Measurements from ENCODE around the gene OPALIN.

The OPALIN gene

DNA sequence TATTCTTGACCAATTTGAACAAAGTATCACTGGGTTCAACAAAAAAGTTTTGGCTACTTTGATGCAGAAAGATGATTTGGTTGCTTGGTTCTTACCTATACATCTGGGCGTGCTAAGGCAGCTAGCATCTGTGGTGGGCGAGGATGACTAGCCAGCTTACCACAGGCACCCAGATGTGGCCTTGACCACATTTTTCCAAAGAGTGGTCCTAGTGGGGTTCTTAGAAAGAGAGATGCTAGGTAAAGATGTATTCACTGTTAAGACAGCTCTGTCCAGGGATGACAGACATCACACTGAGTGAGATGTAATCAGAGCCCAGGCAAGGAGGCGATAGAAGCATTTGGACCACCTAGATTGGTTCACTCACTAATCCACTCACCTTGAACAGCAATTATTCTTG, 53.8 kb downstream of the OPALIN start:
- DNase-seq: no peak

DNA sequence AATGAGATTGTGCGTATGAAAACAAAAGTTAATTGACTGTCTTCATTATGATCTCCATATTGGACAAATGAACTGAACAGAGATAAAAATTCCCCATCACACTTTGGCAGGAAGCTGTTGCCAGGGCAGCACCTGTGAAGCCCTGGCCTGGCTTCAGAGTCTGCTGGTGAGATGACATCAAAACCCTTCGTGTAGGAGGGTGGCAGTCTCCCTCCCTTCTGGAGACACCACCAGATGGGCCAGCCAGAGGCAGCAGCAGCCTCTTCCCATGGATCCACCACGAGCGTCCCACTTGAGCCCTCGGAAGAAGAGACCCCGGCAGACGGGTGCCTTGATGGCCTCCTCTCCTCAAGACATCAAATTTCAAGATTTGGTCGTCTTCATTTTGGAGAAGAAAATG, 54.6 kb downstream of the OPALIN start, which contains the start of gene DNTT:
DNTT (plus strand) TSS at position 205 of the 400 bp plus-strand sequence; CDS start at position 269, 64 bp downstream.
- no peak for DNase-seq

DNA sequence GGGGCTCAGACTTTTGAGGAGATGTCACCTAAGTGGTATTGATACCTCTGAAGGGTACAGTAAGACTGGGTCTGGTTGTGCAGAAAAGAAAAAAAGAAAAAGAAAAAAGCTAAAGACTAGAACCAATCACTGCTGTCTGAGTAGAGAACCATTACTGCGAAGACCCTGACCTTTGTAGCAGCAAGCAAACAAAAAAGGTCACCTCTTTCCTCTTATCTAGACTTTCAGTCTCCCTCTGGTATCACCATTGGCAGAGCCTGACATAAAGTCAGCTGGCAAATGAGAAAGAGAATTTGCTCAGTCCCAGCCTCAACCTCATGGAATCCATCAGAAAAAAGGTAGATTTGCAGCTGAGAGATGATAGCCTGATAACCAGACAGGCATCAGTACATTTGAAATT, 57.2 kb downstream of the OPALIN start:
- no peak for DNase-seq

DNA sequence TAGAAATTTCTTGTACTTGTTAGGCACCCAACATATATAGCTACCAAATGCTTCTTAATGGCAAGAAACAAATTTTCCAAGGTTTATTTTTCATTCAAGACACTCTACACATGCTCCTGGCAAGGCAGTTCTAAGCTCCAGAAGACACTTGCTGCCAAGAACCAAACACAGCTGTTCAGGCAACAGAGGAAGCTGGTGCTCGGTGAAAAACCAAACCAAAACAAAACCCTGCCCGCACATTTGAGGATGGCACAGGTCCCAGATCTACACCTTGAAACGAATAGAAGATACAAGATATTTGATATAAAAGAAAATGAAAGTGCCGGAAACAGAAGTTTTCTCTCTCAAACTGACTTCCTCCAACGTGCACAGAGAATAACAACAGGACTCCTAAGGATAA, 59.4 kb downstream of the OPALIN start:
- DNase-seq: no peak

DNA sequence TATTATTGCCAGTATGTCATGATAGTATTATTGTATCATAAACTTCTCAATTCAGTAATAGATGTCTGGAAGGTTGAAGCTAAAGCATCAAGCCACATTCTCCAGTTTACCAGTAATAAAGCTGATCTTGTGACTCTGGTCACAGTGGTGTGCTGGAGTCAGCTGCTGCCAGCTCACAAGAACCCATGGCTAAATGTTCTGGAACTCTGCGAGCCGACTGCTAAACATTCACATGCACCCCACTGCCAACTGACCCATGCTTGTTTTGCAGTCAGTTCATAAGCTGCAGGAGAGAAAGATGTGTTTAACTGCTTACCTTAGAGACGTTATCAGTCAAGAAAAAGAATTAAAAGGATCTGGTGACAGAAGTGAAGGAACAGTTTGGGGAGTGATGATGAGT, 60.4 kb downstream of the OPALIN start:
- no peak for DNase-seq

DNA sequence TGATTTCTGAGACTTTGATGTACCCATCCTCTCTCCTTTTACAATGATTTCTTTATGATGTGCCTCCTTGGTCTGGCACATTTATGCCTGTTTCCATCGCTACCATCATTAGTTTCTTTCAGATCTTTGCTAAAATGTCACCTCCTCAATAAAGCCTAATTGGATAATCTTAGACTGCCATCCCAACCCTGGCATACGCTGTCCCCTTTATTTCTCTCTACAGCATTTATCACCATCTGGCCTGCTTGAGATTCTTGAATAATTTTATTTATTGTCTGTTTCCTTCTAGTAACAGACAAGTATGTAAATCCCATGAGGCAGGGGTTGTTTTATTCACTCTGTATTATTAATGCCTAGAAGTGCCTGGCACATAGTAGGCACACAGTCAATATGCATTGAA, 61.3 kb downstream of the OPALIN start:
- DNase-seq: no peak

DNA sequence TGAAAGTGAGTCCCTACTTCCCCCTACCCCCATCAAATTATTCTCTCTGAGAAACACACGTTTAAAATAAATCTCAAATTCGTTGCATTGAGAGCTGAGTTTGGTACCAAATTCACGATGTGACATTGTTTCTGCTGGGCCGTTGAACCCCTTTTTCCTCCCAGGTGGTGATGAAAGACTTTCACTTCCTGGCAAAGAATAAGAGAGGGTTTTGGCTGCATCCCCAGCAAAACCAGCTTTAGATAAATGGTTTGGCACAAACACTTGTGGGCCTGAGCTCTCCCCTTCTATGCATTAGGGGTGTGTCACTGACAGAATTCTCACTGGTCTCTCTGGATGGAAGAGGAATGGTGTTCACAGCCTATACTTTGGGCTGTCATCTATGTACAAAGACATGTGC, 63.3 kb downstream of the OPALIN start:
- DNase-seq: no peak

Measured in hypothalamus (tissue), 51 donors.